ENCODE data around the gene TMEM185A.
A peak's percentile ranks its signal among the peaks of the same experiment; 100 is the strongest.
"Not testable (repeated sequence)": the region's sequence is repeated elsewhere in the genome, so short reads cannot be mapped to it uniquely, and the experiment has no call there.

Gene TMEM185A

DNA sequence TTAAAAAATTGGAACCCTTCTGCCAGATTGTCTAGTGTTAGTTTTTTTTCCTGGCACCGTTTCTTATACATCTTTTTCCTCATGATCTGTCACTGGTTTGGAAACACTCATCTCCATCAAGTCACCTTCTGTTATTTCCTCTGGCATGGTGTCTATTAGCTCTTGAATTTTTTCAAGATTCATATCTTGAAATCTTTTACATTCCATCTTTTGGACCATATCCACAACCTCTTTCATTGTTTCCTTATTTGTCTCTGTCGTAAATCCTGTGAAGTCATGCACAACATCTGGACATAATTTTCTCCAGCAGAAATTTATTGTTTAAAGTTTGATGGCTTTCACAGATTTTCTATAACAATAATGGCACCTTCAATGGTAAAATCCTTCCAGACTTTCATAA, 10.2 kb upstream of the TMEM185A start:
- H3K36me3 Mint-ChIP-seq (ENCODE audit: insufficient read depth), result no peaks in the 10 kb centered on the region
- H3K4me3 Mint-ChIP-seq, result no peak overlapping the region
- ATAC-seq (replicated peaks; ENCODE audit: extremely low read depth, poor library complexity, severe bottlenecking), result no peak

DNA sequence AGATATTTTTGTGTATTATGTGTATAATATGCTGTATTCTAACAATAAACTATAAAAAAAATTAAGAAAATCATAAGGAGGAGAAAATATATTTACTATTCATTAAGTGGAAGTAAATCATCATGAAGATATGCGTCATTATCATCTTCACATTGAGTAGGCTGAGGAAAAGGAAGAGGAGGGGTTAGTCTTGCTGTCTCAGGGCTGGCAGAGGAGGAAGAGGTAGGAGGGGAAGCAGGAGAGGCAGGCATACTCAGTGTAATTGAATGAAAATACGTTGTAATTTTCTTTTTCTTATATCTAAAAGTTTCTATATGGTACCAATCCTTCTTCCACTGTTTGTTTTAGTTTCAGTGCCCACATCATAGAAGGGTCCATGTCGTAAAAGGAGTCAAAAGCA, 9.8 kb upstream of the TMEM185A start:
- DNase-seq (ENCODE audit: low spot score in 2 of 2) (no peak), ATAC-seq (replicated peaks; ENCODE audit: extremely low read depth, poor library complexity, severe bottlenecking) (no peak)
- no peaks in the 10 kb centered on the region for H3K9me3 Mint-ChIP-seq
- H3K27ac Mint-ChIP-seq (ENCODE audit: low read depth), result no peak overlapping the region
- H3K27me3 Mint-ChIP-seq, result peaks cover 22% of the 10 kb centered on the region
- H3K4me1 Mint-ChIP-seq, result no peaks in the 10 kb centered on the region
- no peak overlapping the region for H3K4me3 Mint-ChIP-seq
- no peaks in the 10 kb centered on the region for H3K36me3 Mint-ChIP-seq (ENCODE audit: insufficient read depth)

More for the DNA sequence above, 10.2 kb upstream of the TMEM185A start:
- no peak for DNase-seq (ENCODE audit: low spot score in 2 of 2)
- Mint-ChIP-seq H3K4me1 (no peaks in the 10 kb centered on the region), H3K27ac (ENCODE audit: low read depth) (no peak overlapping the region), H3K27me3 (peaks cover 23% of the 10 kb centered on the region), H3K9me3 (no peaks in the 10 kb centered on the region)

- ATAC-seq (replicated peaks; ENCODE audit: extremely low read depth, poor library complexity, severe bottlenecking), result no peak
- H3K9me3 Mint-ChIP-seq, result no peaks in the 10 kb centered on the region
Measured at GRCh38 chrX:149639568-149639967, 8.0 kb upstream of the TMEM185A start.

GRCh38 chrX:149638860-149639259, 7.3 kb upstream of the TMEM185A start:
- peaks cover 15% of the 10 kb centered on the region for H3K27me3 Mint-ChIP-seq
- DNase-seq (ENCODE audit: low spot score in 2 of 2) (no peak), ATAC-seq (replicated peaks; ENCODE audit: extremely low read depth, poor library complexity, severe bottlenecking) (no peak)
- H3K9me3 Mint-ChIP-seq, result no peaks in the 10 kb centered on the region
- no peaks in the 10 kb centered on the region for H3K36me3 Mint-ChIP-seq (ENCODE audit: insufficient read depth)
- no peak overlapping the region for H3K4me3 Mint-ChIP-seq
- H3K4me1 Mint-ChIP-seq, result no peaks in the 10 kb centered on the region
- H3K27ac Mint-ChIP-seq (ENCODE audit: low read depth), result no peak overlapping the region

More at GRCh38 chrX:149639568-149639967, 8.0 kb upstream of the TMEM185A start:
- Mint-ChIP-seq H3K27ac (ENCODE audit: low read depth) (no peak overlapping the region), H3K4me3 (no peak overlapping the region), H3K27me3 (peaks cover 15% of the 10 kb centered on the region), H3K4me1 (no peaks in the 10 kb centered on the region), H3K36me3 (ENCODE audit: insufficient read depth) (no peaks in the 10 kb centered on the region)
- no peak for DNase-seq (ENCODE audit: low spot score in 2 of 2)

GRCh38 chrX:149633511-149633910, 1.9 kb upstream of the TMEM185A start:
- Mint-ChIP-seq H3K9me3 (no peaks in the 10 kb centered on the region), H3K27ac (ENCODE audit: low read depth) (no peak overlapping the region), H3K4me1 (peaks cover 25% of the 10 kb centered on the region), H3K4me3 (no peak overlapping the region), H3K36me3 (ENCODE audit: insufficient read depth) (peaks cover 5% of the 10 kb centered on the region), H3K27me3 (no peaks in the 10 kb centered on the region)
- no peak for DNase-seq (ENCODE audit: low spot score in 2 of 2)
- ATAC-seq (replicated peaks; ENCODE audit: extremely low read depth, poor library complexity, severe bottlenecking), result no peak

- peaks cover 5% of the 10 kb centered on the region for H3K36me3 Mint-ChIP-seq (ENCODE audit: insufficient read depth)
- peaks cover 41% of the 10 kb centered on the region for H3K4me1 Mint-ChIP-seq
- no peaks in the 10 kb centered on the region for H3K9me3 Mint-ChIP-seq
- peak overlapping the region; percentile 96 for H3K4me3 Mint-ChIP-seq
- DNase-seq (ENCODE audit: low spot score in 2 of 2), result no peak
- no peaks in the 10 kb centered on the region for H3K27me3 Mint-ChIP-seq
- ATAC-seq (replicated peaks; ENCODE audit: extremely low read depth, poor library complexity, severe bottlenecking), result peak; percentile 13
- peak overlapping the region; percentile 85 for H3K27ac Mint-ChIP-seq (ENCODE audit: low read depth)
Measured at GRCh38 chrX:149630681-149631233, 835 bp downstream of the TMEM185A start.

DNA sequence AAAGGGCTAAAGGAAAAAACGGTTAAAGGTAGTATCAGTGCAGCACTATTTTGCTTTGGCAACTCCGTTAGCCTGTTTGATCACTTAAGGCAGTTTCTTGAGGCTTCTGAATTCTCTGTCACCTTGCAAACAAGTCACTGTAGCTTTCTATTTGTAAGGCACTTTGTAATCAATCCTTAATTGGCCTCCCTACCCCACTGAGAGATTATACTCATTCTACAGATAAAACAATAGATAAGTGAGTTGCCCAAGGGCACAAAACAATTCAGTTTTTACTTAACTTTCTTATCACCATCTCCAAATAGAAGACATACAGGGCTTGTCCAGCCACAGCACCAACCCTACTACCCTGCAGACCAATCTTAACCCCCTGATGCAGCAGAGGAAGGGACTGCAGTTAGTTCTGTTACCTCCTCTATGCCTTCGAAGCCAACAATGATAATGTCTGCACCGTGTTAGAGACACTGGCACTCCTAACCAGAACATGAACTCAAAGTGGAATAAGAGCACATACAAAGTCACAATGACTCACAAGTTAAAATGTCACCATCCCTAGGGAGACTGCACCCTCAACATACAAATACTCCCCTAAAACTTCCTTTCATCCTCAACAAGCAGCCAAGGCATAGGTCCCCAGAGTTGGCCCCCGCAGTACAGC, 1.7 kb downstream of the TMEM185A start:
- DNase-seq (ENCODE audit: low spot score in 2 of 2), result no peak
- Mint-ChIP-seq H3K4me1 (peaks cover 41% of the 10 kb centered on the region), H3K9me3 (no peaks in the 10 kb centered on the region), H3K4me3 (peak overlapping the region; percentile 96), H3K36me3 (ENCODE audit: insufficient read depth) (peaks cover 5% of the 10 kb centered on the region), H3K27me3 (no peaks in the 10 kb centered on the region), H3K27ac (ENCODE audit: low read depth) (no peak overlapping the region)
- no peak for ATAC-seq (replicated peaks; ENCODE audit: extremely low read depth, poor library complexity, severe bottlenecking)

DNA sequence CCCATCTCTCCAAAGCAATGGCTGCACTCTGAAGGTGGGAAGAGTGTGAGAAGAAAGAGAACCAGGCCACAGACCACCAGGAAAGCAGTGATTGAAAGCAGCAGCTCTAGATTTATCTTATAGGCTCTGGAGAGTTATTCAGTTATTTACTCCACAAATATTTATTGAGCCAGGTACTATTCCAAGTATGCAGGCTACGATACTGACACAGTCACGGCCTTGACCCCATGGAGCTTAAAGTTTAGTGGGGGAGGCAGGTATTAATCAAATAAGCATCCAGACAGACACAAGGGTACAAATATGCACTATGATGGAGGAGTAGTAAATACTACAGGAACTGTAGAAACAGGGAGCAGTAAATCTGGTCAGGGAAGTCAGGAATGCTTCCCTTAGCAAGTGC, 2.8 kb downstream of the TMEM185A start:
- ATAC-seq (replicated peaks; ENCODE audit: extremely low read depth, poor library complexity, severe bottlenecking), result no peak
- H3K36me3 Mint-ChIP-seq (ENCODE audit: insufficient read depth), result peaks cover 5% of the 10 kb centered on the region
- no peak for DNase-seq (ENCODE audit: low spot score in 2 of 2)
- no peaks in the 10 kb centered on the region for H3K9me3 Mint-ChIP-seq
- H3K27ac Mint-ChIP-seq (ENCODE audit: low read depth), result no peak overlapping the region
- H3K4me3 Mint-ChIP-seq, result no peak overlapping the region
- H3K4me1 Mint-ChIP-seq, result peaks cover 41% of the 10 kb centered on the region
- no peaks in the 10 kb centered on the region for H3K27me3 Mint-ChIP-seq

DNA sequence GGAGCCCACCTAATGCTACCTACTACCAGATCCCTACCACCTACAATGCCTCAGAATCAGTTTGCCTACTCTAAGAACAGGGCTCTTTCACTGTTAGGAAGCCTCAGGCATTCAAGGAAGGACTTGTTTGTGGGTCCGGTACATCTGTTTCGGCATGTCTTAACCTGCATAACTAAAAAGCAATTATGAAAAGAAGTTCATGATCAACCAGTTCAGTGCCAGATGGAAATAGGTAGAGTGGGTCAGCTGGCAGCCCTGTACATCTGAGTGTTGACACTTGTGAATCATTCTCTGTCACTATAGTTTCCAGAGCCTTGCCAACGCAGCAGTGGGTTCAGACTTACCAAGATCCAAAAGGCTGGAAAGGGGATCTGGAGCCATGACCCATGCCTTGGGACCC, 3.3 kb downstream of the TMEM185A start:
- no peak for ATAC-seq (replicated peaks; ENCODE audit: extremely low read depth, poor library complexity, severe bottlenecking)
- H3K36me3 Mint-ChIP-seq (ENCODE audit: insufficient read depth), result peaks cover 5% of the 10 kb centered on the region
- H3K4me3 Mint-ChIP-seq, result no peak overlapping the region
- H3K27ac Mint-ChIP-seq (ENCODE audit: low read depth), result no peak overlapping the region
- H3K27me3 Mint-ChIP-seq, result no peaks in the 10 kb centered on the region
- H3K9me3 Mint-ChIP-seq, result no peaks in the 10 kb centered on the region
- DNase-seq (ENCODE audit: low spot score in 2 of 2), result no peak
- peaks cover 43% of the 10 kb centered on the region for H3K4me1 Mint-ChIP-seq

DNA sequence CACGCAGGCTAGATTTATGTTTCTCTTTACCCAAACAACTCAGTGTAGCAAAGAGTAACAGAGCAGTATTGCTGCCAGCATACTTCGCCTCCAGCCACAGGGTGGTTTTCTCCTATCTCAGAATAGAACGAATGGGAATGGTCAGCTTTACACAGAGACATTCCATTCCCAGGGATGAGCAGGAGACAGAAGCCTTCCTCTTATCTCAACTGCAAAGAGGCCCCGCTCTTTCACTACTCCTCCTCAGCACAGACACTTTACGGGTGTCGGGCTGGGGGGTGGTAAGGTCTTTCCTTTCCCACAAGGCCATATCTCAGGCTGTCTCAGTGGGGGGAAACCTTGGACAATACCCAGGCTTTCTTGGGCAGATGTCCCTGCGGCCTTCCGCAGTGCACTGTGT, 4.8 kb downstream of the TMEM185A start:
- not testable (repeated sequence) for H3K9me3 Mint-ChIP-seq; ATAC-seq (replicated peaks; ENCODE audit: extremely low read depth, poor library complexity, severe bottlenecking); DNase-seq (ENCODE audit: low spot score in 2 of 2); H3K36me3 Mint-ChIP-seq (ENCODE audit: insufficient read depth); H3K4me3 Mint-ChIP-seq; H3K27me3 Mint-ChIP-seq; H3K27ac Mint-ChIP-seq (ENCODE audit: low read depth)
- peaks cover 53% of the 10 kb centered on the region for H3K4me1 Mint-ChIP-seq

DNA sequence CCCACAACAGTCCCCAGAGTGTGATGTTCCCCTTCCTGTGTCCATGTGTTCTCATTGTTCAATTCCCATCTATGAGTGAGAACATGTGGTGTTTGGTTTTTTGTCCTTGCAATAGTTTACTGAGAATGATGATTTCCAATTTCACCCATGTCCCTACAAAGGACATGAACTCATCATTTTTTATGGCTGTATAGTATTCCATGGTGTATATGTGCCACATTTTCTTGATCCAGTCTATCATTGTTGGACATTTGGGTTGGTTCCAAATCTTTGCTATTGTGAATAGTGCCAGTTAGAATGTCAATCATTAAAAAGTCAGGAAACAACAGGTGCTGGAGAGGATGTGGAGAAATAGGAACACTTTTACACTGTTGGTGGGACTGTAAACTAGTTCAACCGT, 11.9 kb downstream of the TMEM185A start:
- H3K9me3 Mint-ChIP-seq; H3K27ac Mint-ChIP-seq (ENCODE audit: low read depth); ATAC-seq (replicated peaks; ENCODE audit: extremely low read depth, poor library complexity, severe bottlenecking); DNase-seq (ENCODE audit: low spot score in 2 of 2); H3K36me3 Mint-ChIP-seq (ENCODE audit: insufficient read depth); H3K27me3 Mint-ChIP-seq; H3K4me3 Mint-ChIP-seq: not testable (repeated sequence)
- peaks cover 17% of the 10 kb centered on the region for H3K4me1 Mint-ChIP-seq

DNA sequence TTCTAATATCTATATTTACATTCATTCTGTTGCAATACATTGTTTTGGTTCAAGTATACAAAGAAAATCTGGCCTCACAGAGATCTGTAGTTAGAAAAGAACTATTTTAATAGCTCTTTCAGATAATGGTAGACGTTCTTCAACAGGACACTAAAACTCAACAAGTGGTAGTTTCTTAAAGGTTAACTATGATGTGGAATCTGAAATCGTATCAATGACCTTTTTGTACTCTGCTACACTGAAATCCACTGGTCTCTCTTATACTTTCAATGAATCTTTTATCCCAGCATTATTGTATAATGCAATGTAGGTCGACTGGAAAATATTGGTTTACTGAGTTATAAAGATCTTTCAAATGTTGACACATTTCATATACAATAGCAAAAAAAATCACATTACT, 12.7 kb downstream of the TMEM185A start:
- DNase-seq (ENCODE audit: low spot score in 2 of 2) (no peak), ATAC-seq (replicated peaks; ENCODE audit: extremely low read depth, poor library complexity, severe bottlenecking) (no peak)
- no peaks in the 10 kb centered on the region for H3K27me3 Mint-ChIP-seq
- no peaks in the 10 kb centered on the region for H3K9me3 Mint-ChIP-seq
- H3K27ac Mint-ChIP-seq (ENCODE audit: low read depth), result no peak overlapping the region
- peaks cover 23% of the 10 kb centered on the region for H3K4me1 Mint-ChIP-seq
- H3K36me3 Mint-ChIP-seq (ENCODE audit: insufficient read depth), result no peaks in the 10 kb centered on the region
- H3K4me3 Mint-ChIP-seq, result no peak overlapping the region

GRCh38 chrX:149611623-149612175, 19.9 kb downstream of the TMEM185A start:
- no peak overlapping the region for H3K4me3 Mint-ChIP-seq
- ATAC-seq (replicated peaks; ENCODE audit: extremely low read depth, poor library complexity, severe bottlenecking) (no peak), DNase-seq (ENCODE audit: low spot score in 2 of 2) (no peak)
- no peaks in the 10 kb centered on the region for H3K27me3 Mint-ChIP-seq
- peaks cover 20% of the 10 kb centered on the region for H3K4me1 Mint-ChIP-seq
- H3K9me3 Mint-ChIP-seq, result no peaks in the 10 kb centered on the region
- peaks cover 5% of the 10 kb centered on the region for H3K36me3 Mint-ChIP-seq (ENCODE audit: insufficient read depth)
- H3K27ac Mint-ChIP-seq (ENCODE audit: low read depth), result no peak overlapping the region
